ENCODE measurements around the gene PAX2.

- no peak for TF ChIP-seq CTCF (IDR thresholded peaks at IDR 0.05; ENCODE audit: insufficient read depth, low read length, poor library complexity, severe bottlenecking)
- no peak for TF ChIP-seq EZH2phosphoT487 (conservative IDR thresholded peaks at IDR 0.05; ENCODE audit: low read length)
Measured at GRCh38 chr10:100848770-100849169, 103.4 kb downstream of the PAX2 start.
